ENCODE data around the gene ATPAF2.

The ATPAF2 gene

DNA sequence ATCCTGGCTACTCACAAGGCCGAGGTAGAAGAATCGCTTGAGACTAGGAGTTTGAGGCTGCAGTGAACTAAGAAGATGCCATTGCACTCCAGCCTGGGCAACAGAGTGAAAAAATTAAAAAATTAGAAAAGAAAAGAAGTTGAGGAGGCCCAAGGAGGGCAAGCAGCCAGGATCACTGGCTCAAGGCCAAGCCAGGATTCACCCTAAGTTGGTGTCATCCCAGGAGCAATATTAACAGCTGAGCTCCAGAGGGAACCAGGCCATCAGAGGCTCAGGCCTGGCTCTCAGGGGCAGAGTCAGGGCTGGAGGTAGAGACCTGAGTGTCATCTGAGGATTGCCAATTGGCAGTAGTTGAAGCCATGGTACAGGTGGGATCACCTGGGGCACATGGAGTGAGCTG, 45.6 kb downstream of the ATPAF2 start:
- Histone ChIP-seq H3K79me1 (ENCODE audit: low read depth, low read length) (no peaks in the 10 kb centered on the region), H2BK120ac (ENCODE audit: low read depth, low read length) (no peak overlapping the region), H2AFZ (ENCODE audit: low read length) (no peak overlapping the region), H4K91ac (ENCODE audit: low read depth, low read length, poor library complexity) (no peak overlapping the region), H3K4me3 (ENCODE audit: low read length in 2 of 2) (no peak overlapping the region), H2BK15ac (ENCODE audit: low read length) (peak overlapping the region; percentile 42), H3K36me3 (replicated peaks in 1 of 2; ENCODE audit: control insufficient read depth in 2 of 2, insufficient read depth in 2 of 2, low read length in 2 of 2) (no peaks in the 10 kb centered on the region), H3K18ac (ENCODE audit: low read length) (no peak overlapping the region), H3K27me3 (ENCODE audit: control insufficient read depth in 3 of 3, insufficient read depth in 3 of 3, low read depth in 1 of 3, low read length in 3 of 3) (peaks cover 0 to 6% (median 0%) of the 10 kb centered on the region in 3 experiments), H2AK5ac (ENCODE audit: low read depth, low read length) (peak overlapping the region; percentile 69), H4K8ac (ENCODE audit: low read depth, low read length) (no peak overlapping the region), H3K23ac (ENCODE audit: low read depth, low read length, poor library complexity) (no peak overlapping the region), H2BK12ac (ENCODE audit: low read length) (no peak overlapping the region), H2BK5ac (ENCODE audit: low read length) (no peak overlapping the region), H3K27ac (replicated peaks; ENCODE audit: low read length) (no peak overlapping the region), H3K14ac (ENCODE audit: low read length) (no peak overlapping the region), H3K4me2 (ENCODE audit: insufficient read depth, low read length, poor library complexity, severe bottlenecking) (no peak overlapping the region), H3K4me1 (ENCODE audit: control insufficient read depth in 2 of 2, insufficient read depth in 1 of 2, low read depth in 1 of 2, low read length in 2 of 2) (peaks cover 6 to 9% of the 10 kb centered on the region in 2 donors), H3K9ac (ENCODE audit: low read depth, low read length, poor library complexity) (no peak overlapping the region), H3K4ac (ENCODE audit: low read length) (no peak overlapping the region), H3K9me3 (replicated peaks in 1 of 2; ENCODE audit: control insufficient read depth in 2 of 2, insufficient read depth in 1 of 2, low read depth in 1 of 2, low read length in 2 of 2) (no peaks in the 10 kb centered on the region)
- no CpG with 5 or more reads among the region's 2 CpGs for WGBS, 2 donors (ENCODE audit: extremely low coverage in 2 of 2, insufficient read length in 2 of 2, insufficient replicate concordance in 1 of 2)
- DNase-seq (ENCODE audit: low spot score), result no peak

DNA sequence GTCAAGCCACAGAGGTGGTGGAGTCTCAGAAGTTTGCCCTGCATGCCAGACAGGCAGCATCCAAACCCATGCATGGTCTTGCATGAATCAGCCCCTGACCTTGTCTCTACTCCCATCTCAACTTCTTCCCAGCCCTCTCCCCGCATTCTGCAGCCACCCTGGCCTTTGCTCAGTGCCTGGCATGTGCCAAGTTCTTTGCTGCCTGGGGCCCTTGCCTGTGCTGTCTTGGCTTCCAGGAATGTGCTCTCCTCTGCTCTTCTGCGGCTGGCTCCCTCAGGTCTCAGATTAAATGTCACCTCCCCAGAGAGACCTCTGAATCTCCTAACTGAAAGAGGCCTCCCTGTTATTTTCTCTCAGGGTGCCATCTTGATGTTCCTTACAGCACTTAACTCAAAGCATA, 48.7 kb downstream of the ATPAF2 start:
- Histone ChIP-seq H3K79me1 (ENCODE audit: low read depth, low read length) (no peaks in the 10 kb centered on the region), H2BK15ac (ENCODE audit: low read length) (no peak overlapping the region), H2BK12ac (ENCODE audit: low read length) (no peak overlapping the region), H3K18ac (ENCODE audit: low read length) (no peak overlapping the region), H3K14ac (ENCODE audit: low read length) (no peak overlapping the region), H3K27ac (replicated peaks; ENCODE audit: low read length) (no peak overlapping the region), H4K91ac (ENCODE audit: low read depth, low read length, poor library complexity) (no peak overlapping the region), H2BK120ac (ENCODE audit: low read depth, low read length) (no peak overlapping the region), H3K27me3 (ENCODE audit: control insufficient read depth in 3 of 3, insufficient read depth in 3 of 3, low read depth in 1 of 3, low read length in 3 of 3) (peaks cover 0 to 6% (median 0%) of the 10 kb centered on the region in 3 experiments), H2AK5ac (ENCODE audit: low read depth, low read length) (no peak overlapping the region), H3K4me1 (ENCODE audit: control insufficient read depth in 2 of 2, insufficient read depth in 1 of 2, low read depth in 1 of 2, low read length in 2 of 2) (peaks cover 5 to 6% of the 10 kb centered on the region in 2 donors), H3K9ac (ENCODE audit: low read depth, low read length, poor library complexity) (no peak overlapping the region), H2BK5ac (ENCODE audit: low read length) (peak overlapping the region; percentile 21), H3K23ac (ENCODE audit: low read depth, low read length, poor library complexity) (no peak overlapping the region), H4K8ac (ENCODE audit: low read depth, low read length) (no peak overlapping the region), H3K4me2 (ENCODE audit: insufficient read depth, low read length, poor library complexity, severe bottlenecking) (no peak overlapping the region), H3K9me3 (replicated peaks in 1 of 2; ENCODE audit: control insufficient read depth in 2 of 2, insufficient read depth in 1 of 2, low read depth in 1 of 2, low read length in 2 of 2) (no peaks in the 10 kb centered on the region), H3K4ac (ENCODE audit: low read length) (no peak overlapping the region), H3K4me3 (ENCODE audit: low read length in 2 of 2) (no peak overlapping the region), H2AFZ (ENCODE audit: low read length) (no peak overlapping the region), H3K36me3 (replicated peaks in 1 of 2; ENCODE audit: control insufficient read depth in 2 of 2, insufficient read depth in 2 of 2, low read length in 2 of 2) (no peaks in the 10 kb centered on the region)
- no CpG with 5 or more reads among the region's 2 CpGs for WGBS, 2 donors (ENCODE audit: extremely low coverage in 2 of 2, insufficient read length in 2 of 2, insufficient replicate concordance in 1 of 2)
- no peak for DNase-seq (ENCODE audit: low spot score)

DNA sequence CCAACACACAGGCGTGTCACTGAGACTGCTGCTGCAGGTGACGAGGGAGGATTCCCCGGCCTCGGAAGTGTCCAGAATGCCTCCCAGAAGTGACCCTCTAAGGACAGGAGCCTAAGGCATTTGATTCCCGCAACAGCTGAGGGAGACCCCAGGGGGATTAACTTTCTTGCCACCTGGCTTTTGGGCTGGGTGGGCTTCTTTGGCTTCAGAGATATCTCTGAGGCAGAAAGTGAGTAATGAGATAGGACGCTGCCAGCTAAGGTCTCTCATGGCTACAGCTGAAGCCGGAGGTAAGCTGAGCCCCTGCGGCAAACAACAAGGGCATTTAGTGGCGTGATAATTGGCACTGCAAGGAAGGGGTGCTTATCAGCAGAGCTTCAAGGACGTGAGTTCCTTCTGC, 49.4 kb downstream of the ATPAF2 start:
- Histone ChIP-seq H4K91ac (ENCODE audit: low read depth, low read length, poor library complexity) (no peak overlapping the region), H2BK15ac (ENCODE audit: low read length) (no peak overlapping the region), H3K9ac (ENCODE audit: low read depth, low read length, poor library complexity) (no peak overlapping the region), H3K23ac (ENCODE audit: low read depth, low read length, poor library complexity) (no peak overlapping the region), H3K4me1 (ENCODE audit: control insufficient read depth in 2 of 2, insufficient read depth in 1 of 2, low read depth in 1 of 2, low read length in 2 of 2) (peaks cover 3 to 5% of the 10 kb centered on the region in 2 donors), H2BK5ac (ENCODE audit: low read length) (peak overlapping the region; percentile 21), H3K18ac (ENCODE audit: low read length) (no peak overlapping the region), H2BK120ac (ENCODE audit: low read depth, low read length) (no peak overlapping the region), H3K4me3 (ENCODE audit: low read length in 2 of 2) (no peak overlapping the region), H2AFZ (ENCODE audit: low read length) (no peak overlapping the region), H3K79me1 (ENCODE audit: low read depth, low read length) (no peaks in the 10 kb centered on the region), H2BK12ac (ENCODE audit: low read length) (no peak overlapping the region), H3K4ac (ENCODE audit: low read length) (no peak overlapping the region), H3K14ac (ENCODE audit: low read length) (no peak overlapping the region), H3K36me3 (replicated peaks in 1 of 2; ENCODE audit: control insufficient read depth in 2 of 2, insufficient read depth in 2 of 2, low read length in 2 of 2) (no peaks in the 10 kb centered on the region), H3K27ac (replicated peaks; ENCODE audit: low read length) (no peak overlapping the region), H4K8ac (ENCODE audit: low read depth, low read length) (no peak overlapping the region), H3K4me2 (ENCODE audit: insufficient read depth, low read length, poor library complexity, severe bottlenecking) (no peak overlapping the region), H3K9me3 (replicated peaks in 1 of 2; ENCODE audit: control insufficient read depth in 2 of 2, insufficient read depth in 1 of 2, low read depth in 1 of 2, low read length in 2 of 2) (no peaks in the 10 kb centered on the region), H2AK5ac (ENCODE audit: low read depth, low read length) (no peak overlapping the region), H3K27me3 (ENCODE audit: control insufficient read depth in 3 of 3, insufficient read depth in 3 of 3, low read depth in 1 of 3, low read length in 3 of 3) (peaks cover 0 to 11% (median 0%) of the 10 kb centered on the region in 3 experiments)
- no peak for DNase-seq (ENCODE audit: low spot score)
- WGBS, 2 donors (ENCODE audit: extremely low coverage in 2 of 2, insufficient read length in 2 of 2, insufficient replicate concordance in 1 of 2), result no CpG with 5 or more reads among the region's 10 CpGs

DNA sequence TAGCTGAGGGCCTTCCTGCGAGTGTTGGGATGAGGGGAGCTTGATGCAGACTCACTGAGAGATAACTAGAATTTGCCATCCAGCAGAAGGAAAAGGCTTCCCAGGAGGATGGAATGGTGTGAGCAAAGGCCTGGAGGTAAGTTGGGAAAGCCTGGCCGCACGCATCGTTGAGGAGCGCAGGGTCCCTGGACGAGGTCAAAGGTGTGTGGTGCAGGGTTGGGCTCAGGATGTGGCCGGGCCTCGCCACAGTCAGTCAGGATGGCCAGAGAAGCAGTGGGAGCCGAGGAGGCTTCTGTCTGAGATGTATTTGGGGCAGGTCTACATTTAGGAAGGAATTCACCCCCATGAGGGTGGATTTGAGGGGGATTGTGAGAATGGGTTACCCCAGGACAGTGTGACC, 49.9 kb downstream of the ATPAF2 start:
- no CpG with 5 or more reads among the region's 9 CpGs for WGBS, 2 donors (ENCODE audit: extremely low coverage in 2 of 2, insufficient read length in 2 of 2, insufficient replicate concordance in 1 of 2)
- H2BK15ac ChIP-seq (ENCODE audit: low read length), result no peak overlapping the region
- no peak overlapping the region for H2BK12ac ChIP-seq (ENCODE audit: low read length)
- no peak overlapping the region for H3K27ac ChIP-seq (replicated peaks; ENCODE audit: low read length)
- no peak overlapping the region for H3K4me3 ChIP-seq (ENCODE audit: low read length in 2 of 2)
- no peak overlapping the region for H3K14ac ChIP-seq (ENCODE audit: low read length)
- H4K8ac ChIP-seq (ENCODE audit: low read depth, low read length), result no peak overlapping the region
- H3K4ac ChIP-seq (ENCODE audit: low read length), result no peak overlapping the region
- no peak overlapping the region for H2AK5ac ChIP-seq (ENCODE audit: low read depth, low read length)
- no peaks in the 10 kb centered on the region for H3K36me3 ChIP-seq (replicated peaks in 1 of 2; ENCODE audit: control insufficient read depth in 2 of 2, insufficient read depth in 2 of 2, low read length in 2 of 2)
- no peaks in the 10 kb centered on the region for H3K79me1 ChIP-seq (ENCODE audit: low read depth, low read length)
- H3K23ac ChIP-seq (ENCODE audit: low read depth, low read length, poor library complexity), result no peak overlapping the region
- H3K27me3 ChIP-seq (ENCODE audit: control insufficient read depth in 3 of 3, insufficient read depth in 3 of 3, low read depth in 1 of 3, low read length in 3 of 3), result peaks cover 0 to 12% (median 0%) of the 10 kb centered on the region in 3 experiments
- no peak for DNase-seq (ENCODE audit: low spot score)
- H3K18ac ChIP-seq (ENCODE audit: low read length), result peak overlapping the region; percentile 70
- no peaks in the 10 kb centered on the region for H3K9me3 ChIP-seq (replicated peaks in 1 of 2; ENCODE audit: control insufficient read depth in 2 of 2, insufficient read depth in 1 of 2, low read depth in 1 of 2, low read length in 2 of 2)
- H3K9ac ChIP-seq (ENCODE audit: low read depth, low read length, poor library complexity), result no peak overlapping the region
- H4K91ac ChIP-seq (ENCODE audit: low read depth, low read length, poor library complexity), result no peak overlapping the region
- peaks cover 0 to 2% of the 10 kb centered on the region in 2 donors for H3K4me1 ChIP-seq (ENCODE audit: control insufficient read depth in 2 of 2, insufficient read depth in 1 of 2, low read depth in 1 of 2, low read length in 2 of 2)
- no peak overlapping the region for H2AFZ ChIP-seq (ENCODE audit: low read length)
- no peak overlapping the region for H3K4me2 ChIP-seq (ENCODE audit: insufficient read depth, low read length, poor library complexity, severe bottlenecking)
- peak overlapping the region; percentile 21 for H2BK5ac ChIP-seq (ENCODE audit: low read length)
- H2BK120ac ChIP-seq (ENCODE audit: low read depth, low read length), result peak overlapping the region; percentile 35

Data from neuronal stem cell (in vitro differentiated cells).